HG03039 (cell line): ENCODE results near the gene FBXW9.
"Not testable (repeated sequence)": the region's sequence is repeated elsewhere in the genome, so short reads cannot be mapped to it uniquely, and the experiment has no call there.

Experiments
- ATAC-seq: cut with Tn5 transposase; IDR thresholded peaks from one replicate; pipeline ENCODE4 v1.9.1; 2021; ENCODE audit warnings: mild to moderate bottlenecking, moderate library complexity; ENCODE audit not compliant: unreplicated experiment

The FBXW9 gene

DNA sequence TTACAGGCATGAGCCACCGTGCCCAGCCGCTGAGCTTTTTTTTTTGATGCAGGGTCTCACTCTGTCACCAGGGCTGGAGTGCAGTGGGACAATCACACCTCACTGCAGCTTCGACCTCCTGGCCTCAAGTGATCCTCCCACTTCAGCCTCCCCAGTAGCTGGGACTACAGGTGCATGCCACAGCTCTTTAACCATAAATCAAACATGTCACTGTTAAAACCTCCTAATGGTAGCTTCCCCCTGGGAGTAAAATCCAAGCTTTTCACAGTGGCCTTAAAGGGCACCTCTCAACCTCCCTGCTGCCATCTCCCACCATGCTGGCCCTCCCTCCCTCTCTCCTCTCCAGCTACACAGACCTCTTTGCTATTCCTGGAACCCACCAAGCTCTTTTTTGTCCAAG is 10.6 kb downstream of the FBXW9 start:
- ATAC-seq = no peak

DNA sequence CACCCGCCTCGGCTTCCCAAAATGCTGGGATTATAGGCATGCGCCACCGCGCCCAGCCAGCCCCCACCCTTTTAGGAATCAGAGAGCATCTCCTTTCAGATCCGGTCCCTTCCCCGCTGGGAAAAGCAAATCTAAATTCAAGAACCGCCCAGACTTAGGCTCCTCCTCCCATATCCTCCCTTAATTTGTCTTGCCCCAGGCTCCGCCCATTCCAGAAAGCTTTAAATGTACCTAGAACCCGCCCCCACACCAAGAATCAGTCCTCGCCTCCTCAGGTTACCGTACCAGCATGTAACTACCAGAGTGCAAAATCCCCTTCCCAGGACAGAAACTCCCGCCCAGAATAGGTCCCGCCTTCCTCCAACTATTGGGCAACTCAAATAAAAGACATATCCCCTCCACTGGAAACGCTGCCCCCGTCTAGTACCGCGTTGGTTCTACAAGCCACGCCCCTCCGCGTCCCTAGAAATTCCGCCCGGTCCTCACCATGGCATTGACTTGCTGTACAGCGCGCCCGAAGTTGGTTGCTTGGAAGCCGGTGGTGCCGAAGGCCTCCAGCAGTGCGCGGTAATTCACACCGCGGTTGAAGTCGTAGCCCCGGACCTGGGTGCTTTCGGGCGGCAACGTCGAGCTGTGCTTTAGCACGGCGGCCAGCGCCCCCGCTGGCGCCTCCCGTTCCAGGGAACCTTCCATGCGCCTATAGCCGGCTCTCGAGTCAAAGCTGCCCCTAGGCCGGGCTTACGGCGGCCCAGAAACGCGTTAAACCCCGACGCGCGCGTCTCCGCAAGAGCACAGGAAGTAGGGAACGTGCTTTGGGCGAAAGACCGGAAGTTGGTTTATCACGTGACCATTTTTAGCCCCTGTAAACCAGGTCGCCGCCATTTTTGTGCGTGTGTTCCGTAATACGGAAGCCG is 15.1 kb downstream of the FBXW9 start, which contains the start of gene DHPS:
Gene DHPS, minus strand, starts transcription at position 807 of the 914 bp plus-strand sequence. Its CDS starts 114 bp downstream, at position 693.
- peak; percentile 52 for ATAC-seq

DNA sequence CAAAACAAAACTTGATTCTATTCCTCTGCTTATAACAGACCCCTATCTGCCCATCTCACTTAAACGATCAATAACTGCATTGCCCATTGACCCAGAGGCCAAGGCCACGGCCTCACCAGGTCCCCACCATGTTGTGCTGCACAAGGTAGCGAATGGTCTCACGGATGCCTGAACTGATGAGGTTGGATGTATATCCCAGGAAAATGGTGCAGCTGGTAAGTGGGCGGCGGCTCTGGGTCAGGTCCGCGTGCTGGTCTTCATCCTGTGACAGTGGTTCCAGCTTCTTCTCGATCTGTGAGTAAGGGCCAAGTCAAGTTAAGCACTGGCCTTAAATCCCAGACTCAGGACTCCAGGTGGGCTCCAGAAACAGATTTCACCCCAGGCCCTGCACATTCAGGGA is 16.4 kb downstream of the FBXW9 start:
- no peak for ATAC-seq

DNA sequence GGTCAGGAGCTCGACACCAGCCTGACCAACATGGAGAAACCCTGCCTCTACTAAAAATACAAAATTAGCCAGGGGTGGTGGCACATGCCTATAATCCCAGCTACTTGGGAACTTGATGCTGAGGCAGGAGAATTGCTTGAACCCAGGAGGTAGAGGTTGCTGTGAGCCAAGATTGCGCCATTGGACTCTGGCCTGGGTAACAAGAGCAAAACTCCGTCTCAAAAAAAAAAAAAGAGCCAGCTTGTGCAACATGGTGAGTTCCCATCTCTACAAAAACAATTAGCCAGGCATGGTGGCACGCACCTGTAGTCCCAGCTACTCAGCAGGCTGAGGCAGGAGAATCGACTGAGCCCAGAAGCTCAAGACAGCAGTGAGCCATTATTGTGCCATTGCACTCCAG is 18.4 kb downstream of the FBXW9 start:
- ATAC-seq = not testable (repeated sequence)

DNA sequence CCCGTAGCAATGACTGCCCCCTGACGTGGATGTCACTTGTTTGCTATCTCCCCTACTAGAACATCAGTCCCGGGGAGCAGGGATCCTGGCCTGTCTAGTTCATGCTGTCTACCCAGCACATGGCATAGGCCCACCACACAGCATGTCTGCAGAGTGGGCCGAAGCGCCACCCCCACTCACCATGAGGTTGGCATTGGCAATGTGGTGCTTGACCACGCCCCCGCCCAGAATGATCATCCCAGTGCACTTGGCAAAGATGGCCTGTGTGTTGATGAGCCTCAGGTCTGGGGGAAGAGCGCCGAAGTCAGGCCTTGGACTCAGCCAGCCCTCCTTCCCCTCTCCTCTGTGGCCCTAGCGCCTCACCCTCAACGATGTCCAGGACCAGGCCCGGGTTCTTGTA is 19.5 kb downstream of the FBXW9 start:
- ATAC-seq = no peak

DNA sequence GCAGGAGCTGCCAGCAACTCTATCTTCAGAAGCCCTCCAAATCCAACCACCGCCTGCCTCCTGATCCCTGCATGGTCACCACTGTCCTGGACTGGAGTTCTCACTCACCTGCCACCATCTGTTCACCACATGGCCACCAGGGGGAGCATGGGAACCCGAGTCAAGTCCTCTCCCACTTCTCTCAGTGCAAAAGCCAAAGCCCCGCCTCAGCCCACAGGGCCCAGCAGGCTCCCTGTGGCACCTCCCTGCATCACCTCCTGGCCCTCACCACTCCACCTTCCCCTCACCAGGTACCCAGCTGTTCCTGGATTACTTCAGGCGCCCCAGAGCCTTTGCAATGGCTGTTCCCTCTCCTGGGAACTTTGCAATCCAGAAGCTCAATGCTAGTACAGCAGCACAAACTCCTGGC is 20.0 kb downstream of the FBXW9 start:
- ATAC-seq = no peak

DNA sequence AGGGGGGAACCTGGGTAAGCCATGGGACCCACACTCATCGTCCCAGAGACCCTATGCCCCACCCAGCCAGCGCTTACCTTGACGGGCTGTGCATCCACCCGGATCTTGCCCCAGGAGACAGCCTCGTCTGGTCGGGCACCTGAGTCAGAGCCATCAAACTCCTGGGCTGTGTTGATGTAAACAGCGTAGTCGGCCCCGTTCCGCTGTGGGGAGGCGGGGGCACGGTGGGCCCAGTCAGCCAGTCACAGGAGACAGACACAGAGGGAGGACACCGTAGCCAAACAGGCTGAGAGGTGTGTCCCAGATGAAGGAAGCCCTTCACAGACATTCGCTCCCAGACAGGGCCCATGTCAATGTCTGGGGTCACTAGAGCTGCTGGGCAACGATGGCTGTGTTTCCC is 20.5 kb downstream of the FBXW9 start:
- no peak for ATAC-seq

DNA sequence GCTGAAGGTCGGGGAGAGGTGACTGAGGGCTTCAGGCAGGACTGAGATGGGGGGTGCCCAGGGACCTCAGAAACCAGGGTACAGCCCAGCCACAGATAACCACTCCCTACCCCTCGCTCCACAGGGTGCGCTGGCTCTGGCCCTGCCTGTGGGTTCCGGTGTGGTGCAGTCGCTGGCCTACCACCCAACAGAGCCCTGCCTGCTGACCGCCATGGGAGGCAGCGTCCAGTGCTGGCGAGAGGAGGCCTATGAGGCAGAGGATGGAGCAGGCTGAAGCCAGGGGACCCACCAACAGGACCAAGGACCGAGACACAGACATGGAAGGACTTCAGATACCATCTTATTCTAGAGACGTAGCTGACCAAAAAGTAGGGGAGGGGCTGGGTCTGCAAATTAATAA is 21.0 kb downstream of the FBXW9 start:
- no peak for ATAC-seq

DNA sequence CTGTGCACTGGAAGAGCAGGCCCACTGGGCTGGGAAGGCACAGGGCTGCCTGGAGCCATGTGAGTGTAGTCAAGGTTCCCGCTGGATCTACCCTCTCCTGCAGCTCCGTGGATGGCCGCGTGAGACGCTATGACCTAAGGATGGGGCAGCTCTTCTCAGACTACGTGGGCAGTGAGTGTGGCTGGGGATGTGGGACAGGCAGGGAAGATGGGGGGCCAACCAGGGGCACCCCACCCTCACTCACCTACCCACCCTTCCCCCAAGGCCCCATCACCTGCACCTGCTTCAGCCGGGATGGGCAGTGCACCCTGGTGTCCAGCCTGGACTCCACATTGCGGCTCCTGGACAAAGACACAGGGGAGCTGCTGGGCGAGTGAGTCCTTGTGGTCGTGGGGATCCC is 23.7 kb downstream of the FBXW9 start:
- no peak for ATAC-seq

DNA sequence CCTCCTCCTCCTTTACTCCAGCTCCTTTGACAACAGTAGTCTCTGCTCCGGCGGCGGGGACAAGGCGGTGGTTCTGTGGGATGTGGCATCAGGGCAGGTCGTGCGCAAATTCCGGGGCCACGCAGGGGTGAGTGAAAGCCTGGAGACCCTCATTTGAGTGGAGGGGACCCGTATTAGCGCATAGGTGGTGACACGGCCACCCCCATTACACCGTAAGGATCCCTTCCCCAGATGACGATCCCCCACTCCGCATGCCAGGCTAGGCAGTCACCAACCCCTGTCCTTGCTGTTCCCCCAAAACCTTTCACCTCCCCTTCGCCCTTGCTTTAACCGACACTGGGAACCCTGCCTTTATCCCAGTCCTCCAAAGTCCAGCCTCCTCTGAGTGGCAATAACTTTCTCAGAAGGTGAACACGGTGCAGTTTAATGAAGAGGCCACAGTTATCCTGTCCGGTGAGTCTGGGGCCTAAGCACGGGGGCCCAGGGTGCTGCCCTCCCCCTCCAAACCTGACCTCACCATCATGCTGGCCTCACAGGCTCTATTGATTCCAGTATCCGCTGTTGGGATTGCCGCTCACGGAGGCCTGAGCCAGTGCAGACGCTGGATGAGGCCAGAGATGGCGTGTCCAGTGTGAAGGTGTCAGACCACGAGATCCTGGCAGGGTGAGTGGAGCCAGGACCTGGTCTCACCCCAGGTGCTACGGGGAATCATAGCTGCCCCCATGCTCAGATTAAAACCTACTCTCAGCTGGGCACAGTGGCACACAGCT is 26.1 kb downstream of the FBXW9 start:
- ATAC-seq = no peak

DNA sequence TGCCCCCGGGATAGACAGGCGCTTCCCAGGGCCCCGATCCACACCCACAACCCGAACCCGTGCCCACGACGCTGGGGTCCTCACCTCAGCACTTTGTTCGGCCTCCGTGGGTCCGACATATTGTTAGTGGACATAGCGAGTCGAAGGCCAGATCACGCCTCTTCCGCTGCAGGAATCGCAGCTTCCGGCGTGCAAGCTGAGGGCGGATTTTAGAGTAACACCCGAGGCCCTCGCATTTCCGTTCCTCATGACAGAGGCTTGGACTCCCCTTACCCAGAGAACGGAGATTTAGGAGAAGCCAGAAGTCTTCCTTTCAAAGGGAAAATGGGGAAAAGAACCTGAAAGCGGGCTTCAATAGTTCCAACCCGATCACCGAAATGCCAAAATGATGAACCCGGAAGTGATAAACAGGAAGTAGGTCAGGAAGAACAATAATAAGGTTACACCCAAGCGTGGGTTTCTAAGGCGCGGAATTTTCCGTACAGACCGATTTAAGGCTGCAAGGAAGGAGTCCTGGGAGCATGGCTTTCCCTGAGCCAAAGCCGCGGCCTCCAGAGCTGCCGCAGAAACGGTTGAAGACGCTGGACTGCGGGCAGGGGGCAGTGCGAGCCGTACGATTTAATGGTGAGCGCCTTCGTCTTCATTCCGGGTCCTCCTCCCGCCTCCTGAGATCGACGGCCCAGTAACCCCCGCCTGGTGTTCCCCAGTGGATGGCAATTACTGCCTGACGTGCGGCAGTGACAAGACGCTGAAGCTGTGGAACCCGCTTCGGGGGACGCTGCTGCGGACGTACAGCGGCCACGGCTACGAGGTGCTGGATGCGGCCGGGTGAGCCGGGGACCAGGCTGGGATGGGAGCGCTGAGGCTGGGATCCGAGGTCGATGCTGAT is 26.9 kb downstream of the FBXW9 start:
- no peak for ATAC-seq

DNA sequence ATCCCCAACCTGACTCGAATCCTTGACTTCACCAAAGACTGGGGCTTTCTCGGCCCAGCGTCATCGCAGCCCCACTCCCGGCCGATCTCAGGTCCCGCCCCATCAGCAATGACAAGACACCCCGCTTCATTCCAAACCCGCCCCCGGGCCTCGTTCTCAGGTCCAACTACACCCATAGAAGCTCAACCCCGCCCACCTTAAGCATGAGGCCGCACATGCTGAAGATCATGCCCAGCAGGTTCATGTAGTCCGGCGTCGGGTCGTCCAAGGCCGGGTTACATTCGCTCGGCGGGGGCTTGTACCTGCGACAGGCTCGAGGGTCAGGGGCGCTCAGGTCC is 27.5 kb downstream of the FBXW9 start:
- ATAC-seq = no peak

DNA sequence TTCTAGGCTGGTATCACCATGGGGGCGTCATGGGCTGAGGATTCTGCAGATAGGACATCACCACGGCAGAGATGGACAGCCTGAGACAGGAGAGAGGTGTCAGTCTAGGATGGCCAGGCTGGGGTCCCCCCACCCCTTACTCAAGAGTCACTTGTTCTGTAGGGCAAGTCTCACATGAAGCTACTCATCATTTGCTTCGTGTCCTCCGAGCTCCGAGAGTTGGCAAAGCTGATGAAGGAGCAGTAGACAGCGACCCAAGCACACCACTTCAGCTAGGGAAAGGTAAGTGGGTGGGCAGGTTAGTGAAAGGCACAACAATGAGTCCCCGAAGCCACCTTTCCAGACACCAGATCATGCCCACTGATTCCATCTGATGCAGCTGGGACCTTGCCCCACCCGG is 28.1 kb downstream of the FBXW9 start:
- ATAC-seq = no peak

DNA sequence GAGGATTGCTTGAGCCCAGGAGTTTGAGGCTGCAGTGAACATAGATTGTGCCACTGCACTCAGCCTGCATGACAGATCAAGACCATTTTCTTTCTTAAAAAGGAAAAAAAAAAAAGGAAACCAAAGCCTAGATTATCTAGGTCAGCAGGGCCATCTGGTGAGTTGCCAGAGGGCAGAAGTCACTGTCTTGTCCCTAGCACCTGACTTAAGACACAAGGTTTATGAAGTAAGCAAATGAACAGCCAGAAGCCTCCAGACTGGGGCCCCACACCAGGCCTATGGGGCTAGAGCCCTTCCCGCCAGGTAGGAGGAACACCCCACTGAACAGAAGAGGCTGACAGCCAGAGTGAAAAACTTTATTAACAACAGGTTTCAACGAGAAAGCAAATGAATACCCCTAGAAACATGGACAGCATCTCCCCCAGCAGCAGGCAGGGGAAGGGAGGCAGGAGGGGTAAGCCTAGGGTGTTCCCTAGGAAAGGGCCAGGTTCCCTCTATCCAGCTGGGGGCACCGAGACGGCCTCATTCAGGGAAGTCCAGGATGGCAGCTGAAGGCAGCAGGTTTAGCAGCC is 28.6 kb downstream of the FBXW9 start:
- no peak for ATAC-seq

DNA sequence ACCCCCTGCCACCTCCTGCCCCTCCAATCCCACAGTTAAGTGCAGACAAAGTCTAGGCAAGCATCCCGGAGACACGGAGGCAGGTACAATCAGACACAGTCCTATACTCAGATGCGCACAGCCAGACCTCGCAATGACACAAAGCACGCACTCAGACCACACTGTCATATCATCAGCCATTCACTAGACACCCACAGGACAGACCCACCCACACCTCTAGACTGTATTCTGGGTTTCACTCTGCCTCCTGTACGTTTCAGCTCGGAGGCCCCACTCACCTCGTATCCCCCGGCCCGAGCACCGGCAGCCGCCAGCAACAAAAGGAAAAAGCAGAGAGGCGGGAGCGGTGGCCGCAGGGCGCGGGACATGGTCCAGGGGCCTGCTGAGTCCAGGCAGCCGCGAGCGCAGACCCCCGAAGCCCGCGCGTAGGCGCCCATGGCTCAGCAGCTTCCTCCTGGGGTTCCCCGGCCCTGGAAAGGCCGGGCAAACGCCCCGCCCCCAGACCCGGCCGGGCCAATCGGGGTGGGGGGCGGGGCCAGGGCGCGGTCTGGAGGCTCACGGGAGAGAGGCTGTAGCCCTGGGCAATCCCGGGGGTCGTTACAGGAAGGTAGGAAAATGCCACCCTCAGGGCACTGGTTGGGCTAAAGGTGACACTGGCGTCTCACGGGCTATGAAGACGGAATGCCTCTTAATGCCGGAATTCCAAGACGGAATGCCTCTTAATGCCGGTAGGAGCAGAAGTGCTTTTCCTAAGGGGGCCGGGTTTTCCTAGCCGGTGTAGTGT is 30.0 kb downstream of the FBXW9 start, which contains the start of the genes MAN2B1 and WDR83:
Gene MAN2B1, minus strand, starts transcription at position 478 of the 784 bp plus-strand sequence. Its CDS starts 41 bp downstream, at position 437.
Gene WDR83, plus strand, starts transcription at position 543 of the 784 bp plus-strand sequence. CDS start 2,984 bp downstream, outside the sequence.
- ATAC-seq = no peak

DNA sequence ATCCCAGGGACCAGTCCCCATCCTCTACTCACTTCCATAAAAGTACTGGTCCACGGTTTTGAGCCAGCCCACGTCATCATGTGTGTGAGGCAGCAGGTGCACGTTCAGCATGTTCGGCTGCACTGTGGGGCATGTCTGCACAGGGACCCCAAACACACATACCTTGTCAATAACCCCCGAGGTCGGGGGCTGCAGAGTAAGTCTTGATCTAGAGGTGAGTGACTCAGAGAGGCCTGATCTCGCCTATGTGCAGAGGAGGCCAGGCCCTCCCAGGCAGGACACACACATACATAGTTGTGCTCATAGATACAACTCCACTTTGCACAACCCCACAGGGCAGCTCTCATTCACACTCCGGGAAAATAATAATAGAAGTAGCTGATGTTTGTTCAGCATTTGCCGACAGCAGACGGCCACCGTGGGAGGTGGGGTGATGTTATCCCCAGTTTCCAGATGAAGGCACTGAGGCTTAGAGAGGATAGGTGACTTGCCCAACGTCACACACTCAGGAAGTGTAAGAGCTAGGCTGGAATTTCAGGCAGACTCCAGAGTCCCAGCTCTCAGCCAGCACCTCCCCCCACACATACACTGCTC is 30.7 kb downstream of the FBXW9 start:
- no peak for ATAC-seq

DNA sequence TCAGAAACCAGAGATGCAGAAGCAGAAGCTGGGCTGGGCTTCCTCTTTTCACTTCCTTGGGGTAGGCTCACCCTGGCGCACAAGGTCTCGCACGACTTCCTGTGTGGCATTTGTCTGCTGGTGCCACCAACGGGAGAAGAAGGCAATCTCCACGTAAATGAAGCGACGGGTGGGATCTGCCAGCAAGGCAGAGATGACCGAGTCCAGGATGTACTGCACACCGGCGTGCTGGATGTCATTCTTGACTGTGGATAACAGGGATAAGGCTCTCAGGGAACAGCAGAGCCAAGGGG is 31.2 kb downstream of the FBXW9 start:
- ATAC-seq = no peak

DNA sequence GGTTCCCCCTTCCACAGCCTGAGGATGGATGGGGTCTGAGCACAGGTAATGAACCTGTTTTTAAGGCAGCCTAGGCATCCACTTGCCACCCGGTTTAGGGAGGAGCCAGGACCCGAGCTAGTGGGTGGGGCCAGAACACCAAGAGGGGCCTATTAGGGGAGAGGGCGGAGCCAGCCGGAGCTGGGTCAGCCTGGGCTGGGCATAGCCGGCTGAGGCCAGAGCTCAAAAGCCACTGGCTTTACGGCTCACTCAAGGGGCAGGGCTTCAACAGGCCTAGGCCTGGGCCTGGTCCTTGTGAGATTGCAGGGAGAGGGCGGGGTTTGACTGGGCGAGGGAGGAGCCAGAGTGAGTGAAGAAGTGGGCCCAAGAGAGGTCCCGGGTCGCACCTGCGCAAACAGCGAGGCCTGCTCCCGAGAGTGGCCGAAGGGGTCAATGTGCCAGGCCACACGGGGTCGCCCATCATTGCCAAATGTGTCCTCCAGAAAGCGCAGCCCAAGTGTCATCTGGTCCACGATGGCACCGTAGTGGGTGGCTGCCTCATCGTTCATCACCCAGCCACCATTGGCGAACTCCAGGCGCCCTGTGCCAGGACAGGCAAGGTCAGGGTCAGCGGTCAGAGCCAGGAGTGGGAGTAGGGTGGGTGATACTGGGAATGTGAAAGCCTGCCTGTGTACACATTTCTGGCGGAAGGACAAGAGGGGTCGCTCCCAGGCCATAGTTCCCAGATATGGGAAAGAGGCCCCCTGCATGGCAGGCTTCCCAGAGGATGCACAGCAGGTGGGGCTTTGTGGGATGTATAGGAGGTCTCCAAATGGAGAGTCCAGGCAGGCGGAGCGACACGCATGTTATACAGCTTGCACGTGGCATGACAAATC is 31.8 kb downstream of the FBXW9 start:
- ATAC-seq = no peak

DNA sequence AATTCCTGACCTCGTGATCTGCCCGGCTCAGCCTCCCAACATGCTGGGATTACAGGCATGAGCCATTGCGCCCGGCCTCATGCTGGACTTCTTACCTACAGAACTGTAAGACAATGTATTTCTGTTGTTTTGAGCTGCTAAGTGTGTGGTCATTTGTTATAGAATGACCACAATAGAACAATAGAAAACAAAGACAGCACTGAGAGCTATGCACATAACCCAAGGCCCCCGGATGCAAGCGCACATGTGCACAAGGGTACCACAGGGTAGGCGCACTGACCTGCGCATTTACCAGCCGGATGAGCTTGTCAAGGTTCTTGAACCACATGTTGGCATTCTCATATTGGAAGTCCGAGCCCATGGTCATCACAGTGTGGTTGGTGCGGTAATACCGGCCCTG is 35.5 kb downstream of the FBXW9 start:
- ATAC-seq = no peak
